SK-N-SH (cell line): Measurements from ENCODE around the gene MBLAC1.

Experiments
- CHD2 ChIP-seq: fragments of 150-350 bp; IDR thresholded peaks from 2 replicates; pipeline ENCODE4 v1.6.1; 2018; ENCODE audit warnings: low read length; ENCODE audit not compliant: partially characterized antibody
- EP300 ChIP-seq, 2 experiments: IDR thresholded peaks; 2 replicates each; pipeline versions ENCODE4 v1.4.0 to v1.6.1; 2012; ENCODE audit warnings: borderline replicate concordance in 1 of 2, low read depth in 1 of 2, low read length in 1 of 2
- EZH2phosphoT487 ChIP-seq: fragments of 200-600 bp; sonication (generic); IDR thresholded peaks from 2 replicates; pipeline ENCODE4 v1.6.1; 2017; ENCODE audit warnings: low read depth, mixed run types, mild to moderate bottlenecking, antibody characterized with exemption, moderate library complexity, borderline replicate concordance
- JUND ChIP-seq: IDR thresholded peaks from 2 replicates; pipeline ENCODE4 v1.4.0; 2012
- NRF1 ChIP-seq: IDR thresholded peaks from 2 replicates; pipeline ENCODE4 v1.6.1; 2012; ENCODE audit warnings: low read depth, mild to moderate bottlenecking, low read length
- POLR2AphosphoS5 ChIP-seq: IDR thresholded peaks from 2 replicates; pipeline ENCODE4 v1.6.1; 2012; ENCODE audit warnings: low read depth, low read length
- RAD21 ChIP-seq: IDR thresholded peaks from 2 replicates; pipeline ENCODE4 v1.6.1; 2012; ENCODE audit warnings: mild to moderate bottlenecking, low read length
- RFX5 ChIP-seq: IDR thresholded peaks from 2 replicates; pipeline ENCODE4 v1.6.1; 2012; ENCODE audit warnings: mild to moderate bottlenecking, improper control_type of control experiment, low read length
- SIN3A ChIP-seq: IDR thresholded peaks from 2 replicates; pipeline ENCODE4 v1.6.1; 2012; ENCODE audit warnings: low read depth, mild to moderate bottlenecking, low read length, moderate library complexity, borderline replicate concordance
- TAF1 ChIP-seq: IDR thresholded peaks from 2 replicates; pipeline ENCODE4 v1.6.1; 2012; ENCODE audit warnings: low read depth, mild to moderate bottlenecking, low read length, moderate library complexity, borderline replicate concordance
- ZBTB33 ChIP-seq: IDR thresholded peaks from 2 replicates; pipeline ENCODE4 v1.4.0; 2012; ENCODE audit warnings: low read depth, borderline replicate concordance
- TF ChIP-seq, protein P1 (sequence below): fragments of 200-600 bp; sonication (generic); IDR thresholded peaks from 2 replicates; pipeline ENCODE4 v1.6.1; 2017; ENCODE audit warnings: antibody characterized with exemption, mild to moderate bottlenecking, moderate library complexity
- TF ChIP-seq, protein P2 (sequence below): IDR thresholded peaks from 2 replicates; pipeline ENCODE4 v1.6.1; 2012; ENCODE audit warnings: mild to moderate bottlenecking, low read depth, low read length, moderate library complexity
- TF ChIP-seq, protein P3 (sequence below): IDR thresholded peaks from 2 replicates; pipeline ENCODE4; 2012

GRCh38 chr7:100167912-100168323, 41.2 kb downstream of the MBLAC1 start:
- TF ChIP-seq, protein P1, sequence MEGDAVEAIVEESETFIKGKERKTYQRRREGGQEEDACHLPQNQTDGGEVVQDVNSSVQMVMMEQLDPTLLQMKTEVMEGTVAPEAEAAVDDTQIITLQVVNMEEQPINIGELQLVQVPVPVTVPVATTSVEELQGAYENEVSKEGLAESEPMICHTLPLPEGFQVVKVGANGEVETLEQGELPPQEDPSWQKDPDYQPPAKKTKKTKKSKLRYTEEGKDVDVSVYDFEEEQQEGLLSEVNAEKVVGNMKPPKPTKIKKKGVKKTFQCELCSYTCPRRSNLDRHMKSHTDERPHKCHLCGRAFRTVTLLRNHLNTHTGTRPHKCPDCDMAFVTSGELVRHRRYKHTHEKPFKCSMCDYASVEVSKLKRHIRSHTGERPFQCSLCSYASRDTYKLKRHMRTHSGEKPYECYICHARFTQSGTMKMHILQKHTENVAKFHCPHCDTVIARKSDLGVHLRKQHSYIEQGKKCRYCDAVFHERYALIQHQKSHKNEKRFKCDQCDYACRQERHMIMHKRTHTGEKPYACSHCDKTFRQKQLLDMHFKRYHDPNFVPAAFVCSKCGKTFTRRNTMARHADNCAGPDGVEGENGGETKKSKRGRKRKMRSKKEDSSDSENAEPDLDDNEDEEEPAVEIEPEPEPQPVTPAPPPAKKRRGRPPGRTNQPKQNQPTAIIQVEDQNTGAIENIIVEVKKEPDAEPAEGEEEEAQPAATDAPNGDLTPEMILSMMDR: no peak
- TF ChIP-seq TAF1 (no peak), RAD21 (no peak), JUND (no peak), RFX5 (no peak), EZH2phosphoT487 (no peak), POLR2AphosphoS5 (no peak), CHD2 (no peak), SIN3A (no peak), NRF1 (no peak), ZBTB33 (no peak), EP300 (IDR thresholded peaks at IDR 0.05; ENCODE audit: borderline replicate concordance in 1 of 2, low read depth in 1 of 2, low read length in 1 of 2) (no peak)
- TF ChIP-seq, protein P2, sequence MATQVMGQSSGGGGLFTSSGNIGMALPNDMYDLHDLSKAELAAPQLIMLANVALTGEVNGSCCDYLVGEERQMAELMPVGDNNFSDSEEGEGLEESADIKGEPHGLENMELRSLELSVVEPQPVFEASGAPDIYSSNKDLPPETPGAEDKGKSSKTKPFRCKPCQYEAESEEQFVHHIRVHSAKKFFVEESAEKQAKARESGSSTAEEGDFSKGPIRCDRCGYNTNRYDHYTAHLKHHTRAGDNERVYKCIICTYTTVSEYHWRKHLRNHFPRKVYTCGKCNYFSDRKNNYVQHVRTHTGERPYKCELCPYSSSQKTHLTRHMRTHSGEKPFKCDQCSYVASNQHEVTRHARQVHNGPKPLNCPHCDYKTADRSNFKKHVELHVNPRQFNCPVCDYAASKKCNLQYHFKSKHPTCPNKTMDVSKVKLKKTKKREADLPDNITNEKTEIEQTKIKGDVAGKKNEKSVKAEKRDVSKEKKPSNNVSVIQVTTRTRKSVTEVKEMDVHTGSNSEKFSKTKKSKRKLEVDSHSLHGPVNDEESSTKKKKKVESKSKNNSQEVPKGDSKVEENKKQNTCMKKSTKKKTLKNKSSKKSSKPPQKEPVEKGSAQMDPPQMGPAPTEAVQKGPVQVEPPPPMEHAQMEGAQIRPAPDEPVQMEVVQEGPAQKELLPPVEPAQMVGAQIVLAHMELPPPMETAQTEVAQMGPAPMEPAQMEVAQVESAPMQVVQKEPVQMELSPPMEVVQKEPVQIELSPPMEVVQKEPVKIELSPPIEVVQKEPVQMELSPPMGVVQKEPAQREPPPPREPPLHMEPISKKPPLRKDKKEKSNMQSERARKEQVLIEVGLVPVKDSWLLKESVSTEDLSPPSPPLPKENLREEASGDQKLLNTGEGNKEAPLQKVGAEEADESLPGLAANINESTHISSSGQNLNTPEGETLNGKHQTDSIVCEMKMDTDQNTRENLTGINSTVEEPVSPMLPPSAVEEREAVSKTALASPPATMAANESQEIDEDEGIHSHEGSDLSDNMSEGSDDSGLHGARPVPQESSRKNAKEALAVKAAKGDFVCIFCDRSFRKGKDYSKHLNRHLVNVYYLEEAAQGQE: no peak
- TF ChIP-seq, protein P3, sequence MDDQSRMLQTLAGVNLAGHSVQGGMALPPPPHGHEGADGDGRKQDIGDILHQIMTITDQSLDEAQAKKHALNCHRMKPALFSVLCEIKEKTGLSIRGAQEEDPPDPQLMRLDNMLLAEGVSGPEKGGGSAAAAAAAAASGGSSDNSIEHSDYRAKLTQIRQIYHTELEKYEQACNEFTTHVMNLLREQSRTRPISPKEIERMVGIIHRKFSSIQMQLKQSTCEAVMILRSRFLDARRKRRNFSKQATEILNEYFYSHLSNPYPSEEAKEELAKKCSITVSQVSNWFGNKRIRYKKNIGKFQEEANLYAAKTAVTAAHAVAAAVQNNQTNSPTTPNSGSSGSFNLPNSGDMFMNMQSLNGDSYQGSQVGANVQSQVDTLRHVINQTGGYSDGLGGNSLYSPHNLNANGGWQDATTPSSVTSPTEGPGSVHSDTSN: no peak
